ENCODE measurements around the gene SNX12.

Gene SNX12

DNA sequence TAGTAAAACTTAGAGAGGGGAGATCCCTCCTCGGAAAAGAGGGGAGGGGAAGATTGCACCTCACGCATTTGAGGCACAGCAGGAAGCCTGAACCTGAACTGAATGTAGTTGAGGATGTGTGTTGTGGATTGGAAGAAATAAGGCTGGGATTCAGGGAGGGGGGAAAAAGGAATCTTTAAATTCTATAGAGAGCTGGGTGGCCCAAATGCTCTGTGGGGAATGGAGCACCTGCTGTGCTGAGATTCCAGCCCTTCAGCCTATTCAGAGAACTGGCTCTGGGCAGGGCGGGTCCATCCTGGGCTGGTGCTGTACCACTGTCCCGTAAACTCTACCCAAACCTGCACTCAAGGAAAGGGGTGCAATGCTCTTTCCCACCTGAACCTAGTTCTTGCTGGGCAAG, 31.6 kb upstream of the SNX12 start:
- no peak overlapping the region for H3K4me3 ChIP-seq (replicated peaks; ENCODE audit: low read depth, low read length)
- TF ChIP-seq, protein P1, sequence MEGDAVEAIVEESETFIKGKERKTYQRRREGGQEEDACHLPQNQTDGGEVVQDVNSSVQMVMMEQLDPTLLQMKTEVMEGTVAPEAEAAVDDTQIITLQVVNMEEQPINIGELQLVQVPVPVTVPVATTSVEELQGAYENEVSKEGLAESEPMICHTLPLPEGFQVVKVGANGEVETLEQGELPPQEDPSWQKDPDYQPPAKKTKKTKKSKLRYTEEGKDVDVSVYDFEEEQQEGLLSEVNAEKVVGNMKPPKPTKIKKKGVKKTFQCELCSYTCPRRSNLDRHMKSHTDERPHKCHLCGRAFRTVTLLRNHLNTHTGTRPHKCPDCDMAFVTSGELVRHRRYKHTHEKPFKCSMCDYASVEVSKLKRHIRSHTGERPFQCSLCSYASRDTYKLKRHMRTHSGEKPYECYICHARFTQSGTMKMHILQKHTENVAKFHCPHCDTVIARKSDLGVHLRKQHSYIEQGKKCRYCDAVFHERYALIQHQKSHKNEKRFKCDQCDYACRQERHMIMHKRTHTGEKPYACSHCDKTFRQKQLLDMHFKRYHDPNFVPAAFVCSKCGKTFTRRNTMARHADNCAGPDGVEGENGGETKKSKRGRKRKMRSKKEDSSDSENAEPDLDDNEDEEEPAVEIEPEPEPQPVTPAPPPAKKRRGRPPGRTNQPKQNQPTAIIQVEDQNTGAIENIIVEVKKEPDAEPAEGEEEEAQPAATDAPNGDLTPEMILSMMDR (IDR thresholded peaks at IDR 0.05; ENCODE audit: low read length, missing control alignments) = no peak
- no peak for DNase-seq (ENCODE audit: low read depth)

DNA sequence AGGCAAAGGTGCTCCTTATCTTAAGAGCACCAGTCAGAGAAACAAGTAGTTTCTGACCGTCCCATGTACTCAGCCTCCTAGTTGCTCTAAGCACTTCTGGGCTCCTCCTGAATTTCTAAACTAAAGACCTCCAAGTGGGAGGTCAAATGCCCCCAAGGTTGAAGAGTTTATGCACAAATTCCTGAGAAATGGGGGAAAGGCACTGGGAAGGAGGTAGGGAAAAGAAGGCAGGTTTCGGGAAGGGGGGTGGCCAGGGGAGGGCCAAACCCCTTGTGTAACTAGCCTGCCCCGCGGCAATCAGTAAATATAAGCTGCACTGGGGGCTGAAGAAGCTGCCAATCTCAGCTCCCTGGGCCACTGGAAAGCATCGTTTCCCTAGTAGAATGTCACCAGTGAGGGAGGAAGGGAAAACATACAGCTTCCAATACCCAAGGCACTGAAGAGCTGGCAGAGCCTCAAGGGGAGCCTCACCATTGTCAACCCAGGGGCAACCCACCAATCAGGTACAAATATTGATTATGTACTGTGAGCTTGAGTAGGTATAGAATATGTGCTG, 30.9 kb upstream of the SNX12 start:
- TF ChIP-seq, protein P1 (IDR thresholded peaks at IDR 0.05; ENCODE audit: low read length, missing control alignments) = no peak
- no peak overlapping the region for H3K4me3 ChIP-seq (replicated peaks; ENCODE audit: low read depth, low read length)

DNA sequence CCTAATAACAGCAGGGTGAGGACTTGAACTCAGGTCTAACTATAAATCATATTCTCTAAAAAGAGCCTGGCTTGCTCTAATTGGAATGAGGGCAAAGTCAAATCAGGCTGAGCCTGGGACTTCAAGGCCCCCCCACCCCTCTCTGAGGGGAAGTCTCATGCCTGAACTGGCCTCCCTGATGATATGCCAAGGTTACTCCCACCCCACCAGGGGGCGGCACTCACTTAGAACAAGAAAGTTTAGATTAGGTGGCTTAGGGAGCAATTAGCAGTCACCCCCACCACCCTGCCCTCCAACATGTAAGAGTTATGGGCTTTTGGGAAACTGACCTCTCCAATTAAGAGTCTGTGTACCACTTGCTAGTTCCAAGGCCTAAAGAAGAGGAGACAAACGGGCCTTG, 30.2 kb upstream of the SNX12 start:
- TF ChIP-seq, protein P1 (IDR thresholded peaks at IDR 0.05; ENCODE audit: low read length, missing control alignments) = peak; percentile 45
- no peak overlapping the region for H3K4me3 ChIP-seq (replicated peaks; ENCODE audit: low read depth, low read length)
- DNase-seq (ENCODE audit: low read depth) = peak; percentile 47

More for the DNA sequence above, 30.9 kb upstream of the SNX12 start:
- DNase-seq (ENCODE audit: low read depth) = no peak

DNA sequence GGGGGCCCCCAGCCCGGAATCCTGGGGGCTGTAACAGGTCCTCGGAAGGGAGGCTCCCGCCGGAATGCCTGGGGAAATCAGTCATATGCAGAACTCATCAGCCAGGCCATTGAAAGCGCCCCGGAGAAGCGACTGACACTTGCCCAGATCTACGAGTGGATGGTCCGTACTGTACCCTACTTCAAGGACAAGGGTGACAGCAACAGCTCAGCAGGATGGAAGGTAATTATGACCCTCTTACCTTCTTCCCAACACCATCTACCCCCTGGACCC, 28.6 kb upstream of the SNX12 start:
- TF ChIP-seq, protein P1 (IDR thresholded peaks at IDR 0.05; ENCODE audit: low read length, missing control alignments) = no peak
- no peak for DNase-seq (ENCODE audit: low read depth)
- peak overlapping the region; percentile 69 for H3K4me3 ChIP-seq (replicated peaks; ENCODE audit: low read depth, low read length)

DNA sequence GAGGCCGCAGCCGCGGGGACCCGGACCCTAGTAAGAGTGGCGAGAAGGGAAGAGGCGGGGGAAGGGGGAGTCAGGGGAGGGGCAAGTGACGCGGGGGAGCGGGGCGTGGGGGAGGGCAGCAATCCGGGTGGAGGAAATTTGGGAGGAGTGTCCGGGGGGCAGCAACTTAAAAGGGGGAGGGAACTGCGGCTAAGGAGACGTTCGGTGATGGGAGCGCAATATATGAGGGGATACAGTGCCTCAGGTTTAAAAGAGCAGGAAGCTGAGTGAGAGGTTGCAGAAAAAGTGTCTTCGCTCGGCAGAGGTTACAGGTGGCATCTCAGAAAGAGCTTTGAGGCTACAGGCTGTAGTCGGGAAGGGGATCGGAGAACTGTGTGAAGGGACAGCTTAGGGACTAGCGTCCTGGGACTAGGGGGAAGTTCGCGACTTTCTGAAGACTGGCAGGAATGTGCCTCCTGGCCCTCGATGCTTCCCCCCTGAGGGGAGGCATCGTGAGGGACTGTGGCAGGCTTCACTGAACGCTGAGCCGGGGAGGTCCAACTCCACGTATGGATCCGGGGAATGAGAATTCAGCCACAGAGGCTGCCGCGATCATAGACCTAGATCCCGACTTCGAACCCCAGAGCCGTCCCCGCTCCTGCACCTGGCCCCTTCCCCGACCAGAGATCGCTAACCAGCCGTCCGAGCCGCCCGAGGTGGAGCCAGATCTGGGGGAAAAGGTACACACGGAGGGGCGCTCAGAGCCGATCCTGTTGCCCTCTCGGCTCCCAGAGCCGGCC, 28.0 kb upstream of the SNX12 start:
- H3K4me3 ChIP-seq (replicated peaks; ENCODE audit: low read depth, low read length) = peak overlapping the region; percentile 69
- TF ChIP-seq, protein P1 (IDR thresholded peaks at IDR 0.05; ENCODE audit: low read length, missing control alignments) = no peak
- DNase-seq (ENCODE audit: low read depth) = no peak

DNA sequence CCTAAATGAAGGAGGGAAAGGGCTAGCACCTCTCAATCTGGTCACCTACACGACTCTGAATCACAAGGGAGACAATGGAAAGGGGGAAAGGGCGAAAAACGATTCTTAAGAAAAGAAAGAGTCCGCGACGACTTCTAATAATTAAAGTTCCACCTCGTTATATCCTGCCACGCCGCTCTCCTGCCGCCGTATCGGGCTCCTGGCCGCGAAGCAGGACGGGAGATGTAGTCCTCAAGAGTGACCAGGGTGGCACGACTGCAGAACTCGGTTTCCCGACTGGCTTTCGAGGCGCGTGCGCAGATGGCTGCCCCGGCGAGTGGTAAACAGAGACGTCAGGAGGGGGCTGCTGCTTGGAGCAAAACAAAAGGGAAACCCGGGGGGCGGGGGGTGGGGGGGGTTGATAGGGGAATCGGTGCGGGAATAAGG, 27.4 kb upstream of the SNX12 start, which contains the start of gene FOXO4:
FOXO4 (plus strand) TSS at position 297 of the 426 bp plus-strand sequence. CDS start 678 bp downstream, outside the sequence.
- TF ChIP-seq, protein P1 (IDR thresholded peaks at IDR 0.05; ENCODE audit: low read length, missing control alignments) = no peak
- peak within 1 kb of the TSS; percentile 69 for H3K4me3 ChIP-seq (replicated peaks; ENCODE audit: low read depth, low read length)
- peak; percentile 90 for DNase-seq (ENCODE audit: low read depth)
